C4-2B (cell line): Measurements from ENCODE around the gene SLC6A5.
A peak's percentile ranks its signal among the peaks of the same experiment; 100 is the strongest.

Experiments
- H3K27ac ChIP-seq: fragments of 450-650 bp; 2 replicates; pipeline ENCODE4 v1.5.1; 2017
- CTCF ChIP-seq: fragments of 450-650 bp; conservative IDR thresholded peaks from 2 replicates; pipeline ENCODE4 v1.5.1; 2017; ENCODE audit warnings: mild to moderate bottlenecking
- ZFX ChIP-seq: fragments of 450-650 bp; IDR thresholded peaks from 2 replicates; pipeline ENCODE4 v1.6.1; 2017

The SLC6A5 gene

GRCh38 chr11:20670932-20671403 lies 71.6 kb downstream of the SLC6A5 start:
- H3K27ac ChIP-seq, result no peak overlapping the region
- no peak for TF ChIP-seq CTCF
- TF ChIP-seq ZFX, result no peak

DNA sequence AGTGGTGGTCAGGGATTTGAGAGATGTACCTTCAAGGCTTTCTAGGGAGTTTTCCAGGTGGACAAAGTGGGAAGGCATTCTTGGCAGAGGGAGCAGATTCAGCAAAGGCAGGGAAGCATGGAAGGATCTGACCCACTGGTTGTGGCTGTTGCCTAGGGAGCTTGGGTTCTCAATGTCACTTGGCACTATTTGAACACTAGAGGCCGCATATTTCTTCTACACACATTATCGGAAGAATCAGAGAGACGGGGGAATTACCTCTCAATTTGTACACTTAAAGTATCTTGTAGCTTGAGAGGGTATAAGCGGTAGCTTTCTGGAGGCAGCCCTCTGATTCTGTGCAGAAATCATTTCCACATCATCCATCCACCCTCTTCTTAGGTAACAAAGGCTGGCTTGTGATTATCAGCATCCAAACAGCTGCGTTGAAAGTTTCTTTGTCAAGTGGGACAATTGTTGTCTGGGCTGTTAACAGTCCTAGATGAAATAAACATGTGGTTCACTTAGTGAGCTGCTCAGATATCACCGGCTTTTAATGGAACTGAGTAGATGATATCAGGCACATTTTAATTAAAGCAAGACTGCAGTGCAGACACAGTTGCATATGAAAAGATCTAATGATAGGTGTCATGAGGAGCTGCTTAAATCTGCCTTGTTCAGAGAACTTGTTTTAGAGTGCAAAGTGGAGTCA lies 72.6 kb downstream of the SLC6A5 start:
- no peak for TF ChIP-seq ZFX
- peak; percentile 50 for TF ChIP-seq CTCF
- H3K27ac ChIP-seq, result no peak overlapping the region

GRCh38 chr11:20672575-20672974 lies 73.2 kb downstream of the SLC6A5 start:
- no peak overlapping the region for H3K27ac ChIP-seq
- TF ChIP-seq CTCF, result peak; percentile 41
- no peak for TF ChIP-seq ZFX

- TF ChIP-seq CTCF, result no peak
- no peak for TF ChIP-seq ZFX
- H3K27ac ChIP-seq, result no peak overlapping the region
Measured at GRCh38 chr11:20676658-20677057, 77.2 kb downstream of the SLC6A5 start.

DNA sequence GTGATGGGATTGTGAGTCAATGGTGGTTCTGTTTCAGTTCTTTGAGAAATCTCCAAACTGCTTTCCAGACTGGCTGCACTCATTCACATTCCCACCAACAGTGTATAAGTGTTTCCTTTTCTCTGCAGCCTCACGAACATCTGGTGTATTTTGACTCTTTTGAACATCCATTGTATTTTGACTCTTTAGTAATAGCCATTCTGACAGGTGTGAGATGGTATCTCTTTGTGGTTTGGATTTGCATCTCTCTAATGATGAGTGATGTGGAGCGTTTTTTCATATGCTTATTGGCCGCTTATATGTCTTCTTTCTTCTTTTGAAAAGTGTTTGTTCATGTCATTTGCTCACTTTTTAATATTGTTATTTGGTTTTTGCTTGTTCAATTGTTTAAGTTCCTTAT lies 89.4 kb downstream of the SLC6A5 start:
- no peak overlapping the region for H3K27ac ChIP-seq
- TF ChIP-seq CTCF (no peak), ZFX (no peak)

- H3K27ac ChIP-seq, result no peak overlapping the region
- TF ChIP-seq ZFX (no peak), CTCF (no peak)
Measured at GRCh38 chr11:20707876-20708275, 108.5 kb downstream of the SLC6A5 start.
